ENCODE data around the gene LRRC36. TPM values are rescaled to one million over a fixed set of nuclear protein-coding genes. Genes with fewer than 3 reads are reported as not detected.

LRRC36 gene
- polyA plus RNA-seq, 3 donors, result 0.65 to 3.2 (median 1.8) TPM

GRCh38 chr16:67407176-67407787, 80.7 kb downstream of the LRRC36 start:
- Mint-ChIP-seq H3K9me3 (no peaks in the 10 kb centered on the region), H3K27me3 (ENCODE audit: low read depth in 3 of 3) (peaks cover 0 to 8% (median 2%) of the 10 kb centered on the region in 3 donors), H3K27ac (peak overlapping the region in 1 of 7 donors; percentile 3), H3K36me3 (no peaks in the 10 kb centered on the region), H3K4me1 (peaks cover 12% of the 10 kb centered on the region), H3K4me3 (no peak overlapping the region)
- intact Hi-C loops (cut with micrococcal nuclease), result loop anchor here in 1 of 2 donors (10.0 kb wide), 1 partner anchor 52 kb away; no protein-coding TSS in a partner anchor
- WGBS (ENCODE audit: insufficient coverage), result 88% methylated on average over 6 of the region's 7 CpGs
- H3K4me2 ChIP-seq (replicated peaks; ENCODE audit: extremely low read depth, low read length, poor library complexity, severe bottlenecking), result no peak overlapping the region
- H3K9me3 ChIP-seq (replicated peaks in 1 of 2; ENCODE audit: control insufficient read depth in 1 of 2, insufficient read depth in 1 of 2, low read length in 2 of 2), result no peaks in the 10 kb centered on the region
- DNase-seq, result peak in 2 of 3 donors; percentile 32 to 56
- no peak overlapping the region for H2AFZ ChIP-seq (ENCODE audit: insufficient read depth, low read depth, low read length, poor library complexity, severe bottlenecking)
- no peak overlapping the region for H3K27ac ChIP-seq (ENCODE audit: low read depth in 1 of 2, low read length in 2 of 2)
- H3K9ac ChIP-seq (ENCODE audit: insufficient read depth, low read length, poor library complexity, severe bottlenecking), result no peak overlapping the region
- peaks cover 10 to 12% of the 10 kb centered on the region in 2 donors for H3K4me1 ChIP-seq (ENCODE audit: control insufficient read depth in 1 of 2, insufficient read depth in 2 of 2, low read length in 2 of 2)
- H3K36me3 ChIP-seq (replicated peaks in 1 of 2; ENCODE audit: control insufficient read depth in 1 of 2, insufficient read depth in 2 of 2, low read length in 2 of 2), result no peaks in the 10 kb centered on the region
- H3K27me3 ChIP-seq (ENCODE audit: control insufficient read depth in 2 of 2, insufficient read depth in 2 of 2, low read length in 2 of 2), result no peaks in the 10 kb centered on the region
- no peak overlapping the region for H3K4me3 ChIP-seq (replicated peaks in 1 of 3; ENCODE audit: low read depth in 2 of 3, low read length in 3 of 3)
- H3K79me2 ChIP-seq (ENCODE audit: insufficient read depth, low read length), result no peaks in the 10 kb centered on the region
- H4K20me1 ChIP-seq (ENCODE audit: insufficient read depth, low read length), result no peaks in the 10 kb centered on the region
- TF ChIP-seq CTCF (IDR thresholded peaks at IDR 0.05), result no peak

- H3K36me3 Mint-ChIP-seq, result no peaks in the 10 kb centered on the region
Measured at GRCh38 chr16:67407788-67408452, 81.3 kb downstream of the LRRC36 start.

More at GRCh38 chr16:67407788-67408452, 81.3 kb downstream of the LRRC36 start:
- Histone ChIP-seq H3K4me2 (replicated peaks; ENCODE audit: extremely low read depth, low read length, poor library complexity, severe bottlenecking) (no peak overlapping the region), H4K20me1 (ENCODE audit: insufficient read depth, low read length) (no peaks in the 10 kb centered on the region), H3K27me3 (ENCODE audit: control insufficient read depth in 2 of 2, insufficient read depth in 2 of 2, low read length in 2 of 2) (no peaks in the 10 kb centered on the region), H2AFZ (ENCODE audit: insufficient read depth, low read depth, low read length, poor library complexity, severe bottlenecking) (no peak overlapping the region), H3K4me1 (ENCODE audit: control insufficient read depth in 1 of 2, insufficient read depth in 2 of 2, low read length in 2 of 2) (peaks cover 10 to 12% of the 10 kb centered on the region in 2 donors), H3K79me2 (ENCODE audit: insufficient read depth, low read length) (no peaks in the 10 kb centered on the region), H3K9ac (ENCODE audit: insufficient read depth, low read length, poor library complexity, severe bottlenecking) (no peak overlapping the region), H3K9me3 (replicated peaks in 1 of 2; ENCODE audit: control insufficient read depth in 1 of 2, insufficient read depth in 1 of 2, low read length in 2 of 2) (no peaks in the 10 kb centered on the region), H3K27ac (ENCODE audit: low read depth in 1 of 2, low read length in 2 of 2) (no peak overlapping the region), H3K36me3 (replicated peaks in 1 of 2; ENCODE audit: control insufficient read depth in 1 of 2, insufficient read depth in 2 of 2, low read length in 2 of 2) (no peaks in the 10 kb centered on the region), H3K4me3 (replicated peaks in 1 of 3; ENCODE audit: low read depth in 2 of 3, low read length in 3 of 3) (no peak overlapping the region)
- no peak overlapping the region for H3K4me3 Mint-ChIP-seq
- H3K27ac Mint-ChIP-seq, result peak overlapping the region in 1 of 7 donors; percentile 3
- no peaks in the 10 kb centered on the region for H3K9me3 Mint-ChIP-seq
- peaks cover 0 to 9% (median 0%) of the 10 kb centered on the region in 3 donors for H3K27me3 Mint-ChIP-seq (ENCODE audit: low read depth in 3 of 3)
- no peak for DNase-seq
- TF ChIP-seq CTCF (IDR thresholded peaks at IDR 0.05), result no peak
- H3K4me1 Mint-ChIP-seq, result peaks cover 14% of the 10 kb centered on the region
- intact Hi-C loops (cut with micrococcal nuclease), result loop anchor here in 1 of 2 donors (10.0 kb wide), 1 partner anchor 53 kb away; no protein-coding TSS in a partner anchor
- WGBS (ENCODE audit: insufficient coverage), result 96% methylated on average over 5 of the region's 6 CpGs
